Fibroblast of the aortic adventitia (primary cell): ENCODE results near the gene MYCBPAP. TPM values are rescaled to one million over a fixed set of nuclear protein-coding genes. Genes with fewer than 3 reads are reported as not detected.

ENCODE experiments used
- DNase-seq: peaks from one replicate; pipeline ENCODE4 v3.0.0-alpha.2; 2010; ENCODE audit warnings: low read depth
- H3K4me3 ChIP-seq: 2 replicates; pipeline ENCODE4 v1.5.1; 2011; ENCODE audit warnings: low read depth, mild to moderate bottlenecking, control low read depth, low read length, moderate library complexity
- total RNA-seq: library from RNA; depleted of rRNA; stranded (reverse); fragments of >200 nt; gene quantifications from 2 replicates; pipeline ENCODE4 v1.2.3, GENCODE V29; 2012; ENCODE audit warnings: low replicate concordance
- TF ChIP-seq, protein P1 (sequence below): IDR thresholded peaks from 2 replicates; pipeline ENCODE4 v1.5.1; 2011; ENCODE audit warnings: mild to moderate bottlenecking, low read length, control low read depth, inconsistent platforms; ENCODE audit not compliant: insufficient read depth

MYCBPAP gene
- total RNA-seq, 1 donor, result 0.99 TPM

- TF ChIP-seq, protein P1, sequence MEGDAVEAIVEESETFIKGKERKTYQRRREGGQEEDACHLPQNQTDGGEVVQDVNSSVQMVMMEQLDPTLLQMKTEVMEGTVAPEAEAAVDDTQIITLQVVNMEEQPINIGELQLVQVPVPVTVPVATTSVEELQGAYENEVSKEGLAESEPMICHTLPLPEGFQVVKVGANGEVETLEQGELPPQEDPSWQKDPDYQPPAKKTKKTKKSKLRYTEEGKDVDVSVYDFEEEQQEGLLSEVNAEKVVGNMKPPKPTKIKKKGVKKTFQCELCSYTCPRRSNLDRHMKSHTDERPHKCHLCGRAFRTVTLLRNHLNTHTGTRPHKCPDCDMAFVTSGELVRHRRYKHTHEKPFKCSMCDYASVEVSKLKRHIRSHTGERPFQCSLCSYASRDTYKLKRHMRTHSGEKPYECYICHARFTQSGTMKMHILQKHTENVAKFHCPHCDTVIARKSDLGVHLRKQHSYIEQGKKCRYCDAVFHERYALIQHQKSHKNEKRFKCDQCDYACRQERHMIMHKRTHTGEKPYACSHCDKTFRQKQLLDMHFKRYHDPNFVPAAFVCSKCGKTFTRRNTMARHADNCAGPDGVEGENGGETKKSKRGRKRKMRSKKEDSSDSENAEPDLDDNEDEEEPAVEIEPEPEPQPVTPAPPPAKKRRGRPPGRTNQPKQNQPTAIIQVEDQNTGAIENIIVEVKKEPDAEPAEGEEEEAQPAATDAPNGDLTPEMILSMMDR, result no peak
- H3K4me3 ChIP-seq, result no peak overlapping the region
- no peak for DNase-seq
These were observed 27.3 kb upstream of the MYCBPAP start for GRCh38 chr17:50480854-50481490.

DNA sequence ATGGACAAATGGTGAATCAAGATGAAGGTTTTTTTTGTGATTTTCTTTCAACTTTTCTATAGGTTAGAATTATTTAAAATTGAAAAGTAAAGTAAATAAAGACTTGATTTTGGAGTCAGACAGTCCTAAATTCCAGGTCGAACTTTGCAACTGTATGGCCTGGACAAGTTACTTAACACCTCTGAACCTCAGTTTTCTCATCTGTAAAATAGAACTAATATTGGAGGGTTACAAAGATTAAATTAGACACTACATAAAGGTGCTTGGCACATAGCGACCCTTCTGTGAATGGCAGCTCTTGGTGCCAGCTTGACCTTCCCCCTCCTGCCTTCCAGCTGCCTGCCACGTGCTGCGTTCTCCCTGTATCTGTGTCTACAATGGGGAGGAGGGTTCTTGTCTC lies 26.6 kb upstream of the MYCBPAP start:
- no peak overlapping the region for H3K4me3 ChIP-seq
- no peak for DNase-seq
- TF ChIP-seq, protein P1, result no peak

DNA sequence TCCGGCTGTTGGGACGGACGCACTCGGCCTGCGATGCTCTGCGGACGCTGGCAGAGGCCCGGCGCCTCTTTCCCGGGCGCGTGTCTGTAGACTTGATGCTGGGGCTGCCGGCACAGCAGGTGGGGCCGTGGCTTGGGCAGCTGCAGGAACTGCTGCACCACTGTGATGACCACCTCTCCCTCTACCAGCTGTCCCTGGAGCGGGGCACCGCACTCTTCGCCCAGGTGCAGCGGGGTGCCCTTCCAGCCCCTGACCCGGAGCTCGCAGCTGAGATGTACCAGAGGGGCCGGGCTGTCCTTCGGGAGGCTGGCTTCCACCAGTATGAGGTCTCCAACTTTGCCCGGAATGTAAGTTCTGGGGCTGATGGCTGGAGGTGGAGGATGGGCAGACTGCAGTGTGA lies 26.1 kb upstream of the MYCBPAP start:
- no peak for DNase-seq
- no peak overlapping the region for H3K4me3 ChIP-seq
- TF ChIP-seq, protein P1, result no peak

- no peak overlapping the region for H3K4me3 ChIP-seq
- TF ChIP-seq, protein P1, result peak; percentile 88
- DNase-seq, result peak; percentile 98
These were observed 25.7 kb upstream of the MYCBPAP start for GRCh38 chr17:50482516-50482915.

GRCh38 chr17:50483266-50483665 lies 25.0 kb upstream of the MYCBPAP start:
- no peak for DNase-seq

DNA sequence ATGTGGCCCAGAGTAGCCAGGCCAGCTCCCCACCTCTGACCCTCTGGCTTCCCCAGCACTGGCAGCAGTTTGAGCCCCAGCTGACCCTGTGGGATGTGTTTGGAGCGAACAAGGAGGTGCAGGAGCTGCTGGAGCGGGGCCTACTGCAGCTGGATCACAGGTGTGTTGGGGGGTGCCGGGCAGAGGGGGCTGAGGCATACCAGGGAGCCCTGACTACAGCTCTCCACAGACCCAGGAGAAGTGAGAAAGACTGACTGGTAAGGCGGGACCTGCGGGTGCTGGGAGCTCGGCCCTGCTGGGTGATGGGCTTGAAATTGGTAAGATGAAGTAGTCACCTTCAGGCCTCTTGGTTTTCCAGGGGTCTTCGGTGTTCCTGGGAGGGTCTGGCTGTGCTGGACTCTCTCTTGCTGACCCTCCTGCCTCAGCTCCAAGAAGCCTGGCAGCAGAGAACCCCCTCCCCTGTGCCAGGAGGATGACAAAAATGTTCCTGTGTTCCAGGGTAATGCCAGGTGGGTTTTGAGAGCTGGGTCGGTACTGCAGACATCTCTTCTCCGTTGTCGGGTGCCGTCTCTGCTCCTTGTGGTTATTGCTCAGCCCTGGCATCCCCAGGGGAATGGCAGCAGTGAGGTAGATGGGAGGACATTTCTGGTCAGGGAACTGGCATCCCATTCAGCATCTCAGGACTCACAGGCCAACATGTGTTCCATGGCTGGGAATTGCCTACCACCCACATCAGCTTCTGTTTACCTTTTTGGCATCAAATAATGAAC lies 23.7 kb upstream of the MYCBPAP start:
- H3K4me3 ChIP-seq, result no peak overlapping the region
- TF ChIP-seq, protein P1, result no peak
- DNase-seq, result no peak

More at GRCh38 chr17:50483266-50483665, 25.0 kb upstream of the MYCBPAP start:
- TF ChIP-seq, protein P1, result no peak
- H3K4me3 ChIP-seq, result no peak overlapping the region
